GM23338 (cell line): ENCODE results near the gene MACF1. TPM values are rescaled to one million over a fixed set of nuclear protein-coding genes. Genes with fewer than 3 reads are reported as not detected.

ENCODE experiments used
- ATAC-seq: fragments of 200-7000 bp; cut with Tn5 transposase; 3 replicates; pipeline ENCODE4 v1.9.1; 2020
- DNase-seq: peaks from one replicate; pipeline ENCODE4 v3.0.0-alpha.2; 2015; ENCODE audit warnings: low spot score
- H2AFZ ChIP-seq: fragments of 200-600 bp; sonication (generic); 2 replicates; pipeline ENCODE4 v1.8.0; 2016; ENCODE audit warnings: antibody characterized with exemption, mild to moderate bottlenecking, moderate library complexity
- H3F3A ChIP-seq: fragments of 200-600 bp; sonication (generic); replicated peaks from 2 replicates; pipeline ENCODE4 v1.8.0; 2017; ENCODE audit warnings: antibody characterized with exemption, mixed run types, low read depth
- H3K27ac ChIP-seq: fragments of 200-600 bp; sonication (generic); 2 replicates; pipeline ENCODE4 v1.6.1; 2016; ENCODE audit warnings: low read depth
- H3K27me3 ChIP-seq: fragments of 200-600 bp; sonication (generic); 2 replicates; pipeline ENCODE4 v1.8.0; 2016; ENCODE audit warnings: mild to moderate bottlenecking, mixed run types, moderate library complexity; ENCODE audit not compliant: insufficient read depth
- H3K36me3 ChIP-seq: fragments of 200-600 bp; sonication (generic); 2 replicates; pipeline ENCODE4 v1.8.0; 2016; ENCODE audit warnings: mild to moderate bottlenecking; ENCODE audit not compliant: insufficient read depth
- H3K4me1 ChIP-seq: fragments of 200-600 bp; sonication (generic); 2 replicates; pipeline ENCODE4 v1.8.0; 2016; ENCODE audit warnings: mild to moderate bottlenecking, moderate library complexity; ENCODE audit not compliant: insufficient read depth
- H3K4me2 ChIP-seq: fragments of 200-600 bp; sonication (generic); 2 replicates; pipeline ENCODE4 v1.7.1; 2017; ENCODE audit warnings: mixed run types
- H3K4me3 ChIP-seq: fragments of 200-600 bp; sonication (generic); 2 replicates; pipeline ENCODE4 v1.6.1; 2016; ENCODE audit warnings: mixed run types
- H3K79me2 ChIP-seq: fragments of 200-600 bp; sonication (generic); replicated peaks from 2 replicates; pipeline ENCODE4 v1.8.0; 2017; ENCODE audit warnings: mild to moderate bottlenecking; ENCODE audit not compliant: insufficient read depth
- H3K9me2 ChIP-seq: fragments of 200-600 bp; sonication (generic); 2 replicates; pipeline ENCODE4 v1.8.0; 2017; ENCODE audit not compliant: insufficient read depth
- H4K20me1 ChIP-seq: fragments of 200-600 bp; sonication (generic); replicated peaks from 2 replicates; pipeline ENCODE4 v1.8.0; 2017; ENCODE audit warnings: mild to moderate bottlenecking; ENCODE audit not compliant: insufficient read depth
- H3K27ac Mint-ChIP-seq: 2 replicates; pipeline ENCODE4 v1.8.0; 2020; ENCODE audit warnings: inconsistent platforms, mild to moderate bottlenecking, moderate library complexity, mixed read lengths
- H3K27me3 Mint-ChIP-seq: 3 replicates; pipeline ENCODE4 v1.8.0; 2022; ENCODE audit warnings: low read depth, mild to moderate bottlenecking, moderate library complexity, mixed read lengths, inconsistent platforms; ENCODE audit not compliant: insufficient read depth, poor library complexity
- H3K36me3 Mint-ChIP-seq: 3 replicates; pipeline ENCODE4 v1.8.0; 2021; ENCODE audit warnings: low read depth, mild to moderate bottlenecking, inconsistent platforms, moderate library complexity, mixed read lengths
- H3K4me1 Mint-ChIP-seq: 3 replicates; pipeline ENCODE4 v1.8.0; 2020; ENCODE audit warnings: mild to moderate bottlenecking, inconsistent platforms, mixed read lengths
- H3K4me3 Mint-ChIP-seq: 3 replicates; pipeline ENCODE4 v1.8.0; 2021; ENCODE audit warnings: moderate library complexity, mild to moderate bottlenecking, inconsistent platforms, mixed read lengths
- H3K9me3 Mint-ChIP-seq: 3 replicates; pipeline ENCODE4 v1.8.0; 2020; ENCODE audit warnings: moderate library complexity, mild to moderate bottlenecking, inconsistent platforms, mixed read lengths
- CREB1 ChIP-seq: fragments of 250-450 bp; sonication (Bioruptor Pico); IDR thresholded peaks from 2 replicates; pipeline ENCODE4 v1.5.0; 2020; ENCODE audit warnings: low read depth, mild to moderate bottlenecking, moderate library complexity
- EZH2 ChIP-seq: fragments of 200-600 bp; sonication (generic); IDR thresholded peaks from one replicate; pipeline ENCODE4 v1.8.0; 2017; ENCODE audit warnings: antibody characterized with exemption, mild to moderate bottlenecking, low read depth; ENCODE audit not compliant: unreplicated experiment
- EZH2phosphoT487 ChIP-seq: fragments of 200-600 bp; sonication (generic); IDR thresholded peaks from one replicate; pipeline ENCODE4 v1.8.1; 2018; ENCODE audit warnings: antibody characterized with exemption; ENCODE audit not compliant: unreplicated experiment
- JUNB ChIP-seq: IDR thresholded peaks from one replicate; pipeline ENCODE4 v1.6.1; 2016; ENCODE audit warnings: antibody characterized with exemption; ENCODE audit not compliant: unreplicated experiment
- NANOG ChIP-seq: IDR thresholded peaks from 2 replicates; pipeline ENCODE4 v1.6.1; 2016; ENCODE audit warnings: antibody characterized with exemption, borderline replicate concordance
- POLR2AphosphoS5 ChIP-seq: IDR thresholded peaks from 2 replicates; pipeline ENCODE4 v1.6.1; 2016; ENCODE audit warnings: antibody characterized with exemption, low read depth
- STAT1 ChIP-seq: IDR thresholded peaks from one replicate; pipeline ENCODE4 v1.6.1; 2016; ENCODE audit warnings: antibody characterized with exemption; ENCODE audit not compliant: unreplicated experiment
- ZNF114 ChIP-seq: fragments of 250-450 bp; sonication (Bioruptor Pico); IDR thresholded peaks from 2 replicates; pipeline ENCODE4 v1.5.0; 2020; ENCODE audit warnings: mild to moderate bottlenecking, moderate library complexity
- ZNF331 ChIP-seq: fragments of 250-450 bp; sonication (Bioruptor Pico); IDR thresholded peaks from 2 replicates; pipeline ENCODE4 v1.5.0; 2020; ENCODE audit warnings: low read depth, mild to moderate bottlenecking, moderate library complexity
- polyA plus RNA-seq: library from polyadenylated mRNA; unstranded; fragments of >200 nt; fragmentation: Nextera tagmentation; extraction: Ambion mirVana; gene quantifications from 2 replicates; pipeline ENCODE4 v1.2.1, GENCODE V29; 2016
- total RNA-seq: library from RNA; depleted of rRNA; stranded (reverse); fragments of >200 nt; shearing (Covaris generic); gene quantifications from 2 replicates; pipeline ENCODE4 v1.2.3, GENCODE V29; 2014
- TF ChIP-seq, protein P1 (sequence below): IDR thresholded peaks from one replicate; pipeline ENCODE4 v1.6.1; 2018; ENCODE audit warnings: antibody characterized with exemption; ENCODE audit not compliant: unreplicated experiment
- TF ChIP-seq, protein P2 (sequence below), 2 experiments: fragments of 200-600 bp in 1 of 2; sonication (generic) in 1 of 2; conservative IDR thresholded peaks; 2 replicates each; pipeline versions ENCODE4 v1.5.1 to v1.6.1; 2016 to 2017; ENCODE audit warnings: antibody characterized with exemption in 2 of 2, low read depth in 2 of 2, mild to moderate bottlenecking in 2 of 2, moderate library complexity in 1 of 2
- TF ChIP-seq, protein P3 (sequence below): fragments of 250-450 bp; sonication (Bioruptor Pico); IDR thresholded peaks from 2 replicates; pipeline ENCODE4 v1.5.0; 2020; ENCODE audit warnings: mild to moderate bottlenecking, moderate library complexity
- TF ChIP-seq, protein P4 (sequence below): IDR thresholded peaks from 2 replicates; pipeline ENCODE4 v1.6.1; 2016; ENCODE audit warnings: antibody characterized with exemption

Gene MACF1
- total and polyA plus RNA-seq, 2 experiments from 2014 or later = 104 to 399 TPM

DNA sequence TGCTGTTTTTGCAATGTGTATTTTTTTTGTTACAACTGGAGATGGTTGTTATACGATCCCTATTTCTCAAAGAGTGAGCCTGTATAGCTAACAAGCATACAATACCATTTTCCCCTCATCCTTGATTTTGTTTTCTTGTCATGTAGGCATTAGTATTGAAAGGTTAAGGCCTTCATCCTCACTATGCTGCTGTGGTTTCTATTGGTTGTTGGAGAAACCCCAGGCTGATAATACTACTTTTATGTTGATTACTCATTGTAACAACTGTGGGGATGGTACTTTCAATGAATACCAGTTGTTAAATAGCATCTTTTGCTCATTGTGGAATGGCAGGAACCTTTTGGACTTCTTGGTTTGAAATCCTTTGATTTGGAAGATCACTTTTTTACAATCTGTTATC, 39.0 kb upstream of the MACF1 start:
- no peak for TF ChIP-seq EZH2phosphoT487
- no peak for TF ChIP-seq POLR2AphosphoS5
- TF ChIP-seq CREB1 (CRISPR knock-in tag) = no peak
- TF ChIP-seq, protein P1, sequence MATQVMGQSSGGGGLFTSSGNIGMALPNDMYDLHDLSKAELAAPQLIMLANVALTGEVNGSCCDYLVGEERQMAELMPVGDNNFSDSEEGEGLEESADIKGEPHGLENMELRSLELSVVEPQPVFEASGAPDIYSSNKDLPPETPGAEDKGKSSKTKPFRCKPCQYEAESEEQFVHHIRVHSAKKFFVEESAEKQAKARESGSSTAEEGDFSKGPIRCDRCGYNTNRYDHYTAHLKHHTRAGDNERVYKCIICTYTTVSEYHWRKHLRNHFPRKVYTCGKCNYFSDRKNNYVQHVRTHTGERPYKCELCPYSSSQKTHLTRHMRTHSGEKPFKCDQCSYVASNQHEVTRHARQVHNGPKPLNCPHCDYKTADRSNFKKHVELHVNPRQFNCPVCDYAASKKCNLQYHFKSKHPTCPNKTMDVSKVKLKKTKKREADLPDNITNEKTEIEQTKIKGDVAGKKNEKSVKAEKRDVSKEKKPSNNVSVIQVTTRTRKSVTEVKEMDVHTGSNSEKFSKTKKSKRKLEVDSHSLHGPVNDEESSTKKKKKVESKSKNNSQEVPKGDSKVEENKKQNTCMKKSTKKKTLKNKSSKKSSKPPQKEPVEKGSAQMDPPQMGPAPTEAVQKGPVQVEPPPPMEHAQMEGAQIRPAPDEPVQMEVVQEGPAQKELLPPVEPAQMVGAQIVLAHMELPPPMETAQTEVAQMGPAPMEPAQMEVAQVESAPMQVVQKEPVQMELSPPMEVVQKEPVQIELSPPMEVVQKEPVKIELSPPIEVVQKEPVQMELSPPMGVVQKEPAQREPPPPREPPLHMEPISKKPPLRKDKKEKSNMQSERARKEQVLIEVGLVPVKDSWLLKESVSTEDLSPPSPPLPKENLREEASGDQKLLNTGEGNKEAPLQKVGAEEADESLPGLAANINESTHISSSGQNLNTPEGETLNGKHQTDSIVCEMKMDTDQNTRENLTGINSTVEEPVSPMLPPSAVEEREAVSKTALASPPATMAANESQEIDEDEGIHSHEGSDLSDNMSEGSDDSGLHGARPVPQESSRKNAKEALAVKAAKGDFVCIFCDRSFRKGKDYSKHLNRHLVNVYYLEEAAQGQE = no peak
- no peak for TF ChIP-seq ZNF331 (CRISPR knock-in tag)
- no peak for TF ChIP-seq NANOG
- TF ChIP-seq, protein P2, sequence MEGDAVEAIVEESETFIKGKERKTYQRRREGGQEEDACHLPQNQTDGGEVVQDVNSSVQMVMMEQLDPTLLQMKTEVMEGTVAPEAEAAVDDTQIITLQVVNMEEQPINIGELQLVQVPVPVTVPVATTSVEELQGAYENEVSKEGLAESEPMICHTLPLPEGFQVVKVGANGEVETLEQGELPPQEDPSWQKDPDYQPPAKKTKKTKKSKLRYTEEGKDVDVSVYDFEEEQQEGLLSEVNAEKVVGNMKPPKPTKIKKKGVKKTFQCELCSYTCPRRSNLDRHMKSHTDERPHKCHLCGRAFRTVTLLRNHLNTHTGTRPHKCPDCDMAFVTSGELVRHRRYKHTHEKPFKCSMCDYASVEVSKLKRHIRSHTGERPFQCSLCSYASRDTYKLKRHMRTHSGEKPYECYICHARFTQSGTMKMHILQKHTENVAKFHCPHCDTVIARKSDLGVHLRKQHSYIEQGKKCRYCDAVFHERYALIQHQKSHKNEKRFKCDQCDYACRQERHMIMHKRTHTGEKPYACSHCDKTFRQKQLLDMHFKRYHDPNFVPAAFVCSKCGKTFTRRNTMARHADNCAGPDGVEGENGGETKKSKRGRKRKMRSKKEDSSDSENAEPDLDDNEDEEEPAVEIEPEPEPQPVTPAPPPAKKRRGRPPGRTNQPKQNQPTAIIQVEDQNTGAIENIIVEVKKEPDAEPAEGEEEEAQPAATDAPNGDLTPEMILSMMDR (conservative IDR thresholded peaks at IDR 0.05; ENCODE audit: low read depth in 2 of 2) = no peak
- TF ChIP-seq EZH2 = no peak
- TF ChIP-seq ZNF114 (CRISPR knock-in tag) = no peak
- TF ChIP-seq JUNB = no peak
- TF ChIP-seq, protein P3, sequence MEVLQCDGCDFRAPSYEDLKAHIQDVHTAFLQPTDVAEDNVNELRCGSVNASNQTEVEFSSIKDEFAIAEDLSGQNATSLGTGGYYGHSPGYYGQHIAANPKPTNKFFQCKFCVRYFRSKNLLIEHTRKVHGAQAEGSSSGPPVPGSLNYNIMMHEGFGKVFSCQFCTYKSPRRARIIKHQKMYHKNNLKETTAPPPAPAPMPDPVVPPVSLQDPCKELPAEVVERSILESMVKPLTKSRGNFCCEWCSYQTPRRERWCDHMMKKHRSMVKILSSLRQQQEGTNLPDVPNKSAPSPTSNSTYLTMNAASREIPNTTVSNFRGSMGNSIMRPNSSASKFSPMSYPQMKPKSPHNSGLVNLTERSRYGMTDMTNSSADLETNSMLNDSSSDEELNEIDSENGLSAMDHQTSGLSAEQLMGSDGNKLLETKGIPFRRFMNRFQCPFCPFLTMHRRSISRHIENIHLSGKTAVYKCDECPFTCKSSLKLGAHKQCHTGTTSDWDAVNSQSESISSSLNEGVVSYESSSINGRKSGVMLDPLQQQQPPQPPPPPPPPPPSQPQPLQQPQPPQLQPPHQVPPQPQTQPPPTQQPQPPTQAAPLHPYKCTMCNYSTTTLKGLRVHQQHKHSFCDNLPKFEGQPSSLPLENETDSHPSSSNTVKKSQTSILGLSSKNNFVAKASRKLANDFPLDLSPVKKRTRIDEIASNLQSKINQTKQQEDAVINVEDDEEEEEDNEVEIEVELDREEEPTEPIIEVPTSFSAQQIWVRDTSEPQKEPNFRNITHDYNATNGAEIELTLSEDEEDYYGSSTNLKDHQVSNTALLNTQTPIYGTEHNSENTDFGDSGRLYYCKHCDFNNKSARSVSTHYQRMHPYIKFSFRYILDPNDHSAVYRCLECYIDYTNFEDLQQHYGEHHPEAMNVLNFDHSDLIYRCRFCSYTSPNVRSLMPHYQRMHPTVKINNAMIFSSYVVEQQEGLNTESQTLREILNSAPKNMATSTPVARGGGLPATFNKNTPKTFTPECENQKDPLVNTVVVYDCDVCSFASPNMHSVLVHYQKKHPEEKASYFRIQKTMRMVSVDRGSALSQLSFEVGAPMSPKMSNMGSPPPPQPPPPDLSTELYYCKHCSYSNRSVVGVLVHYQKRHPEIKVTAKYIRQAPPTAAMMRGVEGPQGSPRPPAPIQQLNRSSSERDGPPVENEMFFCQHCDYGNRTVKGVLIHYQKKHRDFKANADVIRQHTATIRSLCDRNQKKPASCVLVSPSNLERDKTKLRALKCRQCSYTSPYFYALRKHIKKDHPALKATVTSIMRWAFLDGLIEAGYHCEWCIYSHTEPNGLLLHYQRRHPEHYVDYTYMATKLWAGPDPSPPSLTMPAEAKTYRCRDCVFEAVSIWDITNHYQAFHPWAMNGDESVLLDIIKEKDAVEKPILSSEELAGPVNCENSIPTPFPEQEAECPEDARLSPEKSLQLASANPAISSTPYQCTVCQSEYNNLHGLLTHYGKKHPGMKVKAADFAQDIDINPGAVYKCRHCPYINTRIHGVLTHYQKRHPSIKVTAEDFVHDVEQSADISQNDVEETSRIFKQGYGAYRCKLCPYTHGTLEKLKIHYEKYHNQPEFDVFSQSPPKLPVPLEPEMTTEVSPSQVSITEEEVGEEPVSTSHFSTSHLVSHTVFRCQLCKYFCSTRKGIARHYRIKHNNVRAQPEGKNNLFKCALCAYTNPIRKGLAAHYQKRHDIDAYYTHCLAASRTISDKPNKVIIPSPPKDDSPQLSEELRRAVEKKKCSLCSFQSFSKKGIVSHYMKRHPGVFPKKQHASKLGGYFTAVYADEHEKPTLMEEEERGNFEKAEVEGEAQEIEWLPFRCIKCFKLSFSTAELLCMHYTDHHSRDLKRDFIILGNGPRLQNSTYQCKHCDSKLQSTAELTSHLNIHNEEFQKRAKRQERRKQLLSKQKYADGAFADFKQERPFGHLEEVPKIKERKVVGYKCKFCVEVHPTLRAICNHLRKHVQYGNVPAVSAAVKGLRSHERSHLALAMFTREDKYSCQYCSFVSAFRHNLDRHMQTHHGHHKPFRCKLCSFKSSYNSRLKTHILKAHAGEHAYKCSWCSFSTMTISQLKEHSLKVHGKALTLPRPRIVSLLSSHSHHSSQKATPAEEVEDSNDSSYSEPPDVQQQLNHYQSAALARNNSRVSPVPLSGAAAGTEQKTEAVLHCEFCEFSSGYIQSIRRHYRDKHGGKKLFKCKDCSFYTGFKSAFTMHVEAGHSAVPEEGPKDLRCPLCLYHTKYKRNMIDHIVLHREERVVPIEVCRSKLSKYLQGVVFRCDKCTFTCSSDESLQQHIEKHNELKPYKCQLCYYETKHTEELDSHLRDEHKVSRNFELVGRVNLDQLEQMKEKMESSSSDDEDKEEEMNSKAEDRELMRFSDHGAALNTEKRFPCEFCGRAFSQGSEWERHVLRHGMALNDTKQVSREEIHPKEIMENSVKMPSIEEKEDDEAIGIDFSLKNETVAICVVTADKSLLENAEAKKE = no peak
- TF ChIP-seq STAT1 = no peak
- TF ChIP-seq, protein P4, sequence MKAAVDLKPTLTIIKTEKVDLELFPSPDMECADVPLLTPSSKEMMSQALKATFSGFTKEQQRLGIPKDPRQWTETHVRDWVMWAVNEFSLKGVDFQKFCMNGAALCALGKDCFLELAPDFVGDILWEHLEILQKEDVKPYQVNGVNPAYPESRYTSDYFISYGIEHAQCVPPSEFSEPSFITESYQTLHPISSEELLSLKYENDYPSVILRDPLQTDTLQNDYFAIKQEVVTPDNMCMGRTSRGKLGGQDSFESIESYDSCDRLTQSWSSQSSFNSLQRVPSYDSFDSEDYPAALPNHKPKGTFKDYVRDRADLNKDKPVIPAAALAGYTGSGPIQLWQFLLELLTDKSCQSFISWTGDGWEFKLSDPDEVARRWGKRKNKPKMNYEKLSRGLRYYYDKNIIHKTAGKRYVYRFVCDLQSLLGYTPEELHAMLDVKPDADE = no peak
- Histone ChIP-seq H3K27me3 (no peaks in the 10 kb centered on the region), H3K4me1 (peaks cover 65% of the 10 kb centered on the region), H3K4me2 (0 out of 2 replicates have a peak overlapping the region, but pooled peaks have one; percentile 28), H3F3A (no peaks in the 10 kb centered on the region), H3K27ac (0 out of 2 replicates have a peak overlapping the region, but pooled peaks have one; percentile 77), H2AFZ (no peak overlapping the region), H4K20me1 (peaks cover 13% of the 10 kb centered on the region; the same call in 1 of the 2 replicates), H3K79me2 (peaks cover 100% of the 10 kb centered on the region), H3K9me2 (no peaks in the 10 kb centered on the region), H3K4me3 (no peak overlapping the region), H3K36me3 (no peaks in the 10 kb centered on the region)
- no peak overlapping the region for H3K27ac Mint-ChIP-seq
- H3K9me3 Mint-ChIP-seq = no peaks in the 10 kb centered on the region
- DNase-seq = no peak
- no peaks in the 10 kb centered on the region; the same call in 2 of the 3 replicates for H3K36me3 Mint-ChIP-seq
- no peak overlapping the region for H3K4me3 Mint-ChIP-seq
- H3K4me1 Mint-ChIP-seq = peaks cover 62% of the 10 kb centered on the region
- ATAC-seq = no peak
- H3K27me3 Mint-ChIP-seq = peaks cover 6% of the 10 kb centered on the region
